Neural cell (in vitro differentiated cells): ENCODE results near the gene WDR26. TPM values are rescaled to one million over a fixed set of nuclear protein-coding genes. Genes with fewer than 3 reads are reported as not detected.

Source experiments
- H2AFZ ChIP-seq: fragments of 200-600, 300-800 bp; sonication (generic), shearing (Covaris generic); 2 replicates; pipeline ENCODE4 v1.6.0; 2014; ENCODE audit warnings: low read depth, mild to moderate bottlenecking, antibody characterized with exemption, low read length, moderate library complexity
- H3F3A ChIP-seq: fragments of 200-600 bp; shearing (Covaris generic); 2 replicates; pipeline ENCODE4 v1.6.1; 2016; ENCODE audit warnings: mild to moderate bottlenecking, moderate library complexity, mixed read lengths, antibody characterized with exemption, low read length; ENCODE audit not compliant: insufficient read depth, poor library complexity, severe bottlenecking
- H3K27ac ChIP-seq: fragments of 200-600, 300-800 bp; sonication (generic), shearing (Covaris generic); 2 replicates; pipeline ENCODE4 v1.5.1; 2014; ENCODE audit warnings: mild to moderate bottlenecking, low read length, moderate library complexity
- H3K27me3 ChIP-seq: fragments of 300-800, 200-600 bp; sonication (generic), shearing (Covaris generic); 2 replicates; pipeline ENCODE4 v1.6.0; 2014; ENCODE audit warnings: mild to moderate bottlenecking, low read depth, low read length, moderate library complexity; ENCODE audit not compliant: insufficient read depth
- H3K36me3 ChIP-seq: fragments of 300-800, 200-600 bp; sonication (generic), shearing (Covaris generic); 2 replicates; pipeline ENCODE4 v1.5.1; 2014; ENCODE audit warnings: mild to moderate bottlenecking, antibody characterized with exemption, low read length, moderate library complexity; ENCODE audit not compliant: insufficient read depth
- H3K4me2 ChIP-seq: fragments of 300-800, 200-600 bp; sonication (generic), shearing (Covaris generic); 2 replicates; pipeline ENCODE4 v1.6.0; 2014; ENCODE audit warnings: mild to moderate bottlenecking, low read length
- H3K4me3 ChIP-seq: fragments of 300-800, 200-600 bp; sonication (generic), shearing (Covaris generic); 2 replicates; pipeline ENCODE4 v1.5.1; 2014; ENCODE audit warnings: mild to moderate bottlenecking, low read length, moderate library complexity
- H3K79me2 ChIP-seq: fragments of 200-600 bp; shearing (Covaris generic); replicated peaks from 2 replicates; pipeline ENCODE4 v1.6.0; 2014; ENCODE audit warnings: mild to moderate bottlenecking, low read length, moderate library complexity; ENCODE audit not compliant: insufficient read depth
- H3K9ac ChIP-seq: fragments of 300-800, 200-600 bp; sonication (generic), shearing (Covaris generic); 2 replicates; pipeline ENCODE4 v1.6.1; 2016; ENCODE audit warnings: mild to moderate bottlenecking, low read length, mixed read lengths
- H3K9me2 ChIP-seq: fragments of 200-600 bp; shearing (Covaris generic); 2 replicates; pipeline ENCODE4 v1.6.1; 2016; ENCODE audit warnings: mild to moderate bottlenecking, low read length, mixed read lengths; ENCODE audit not compliant: insufficient read depth
- H3K9me3 ChIP-seq: fragments of 200-600, 300-800 bp; sonication (generic), shearing (Covaris generic); 2 replicates; pipeline ENCODE4 v1.6.1; 2016; ENCODE audit warnings: mild to moderate bottlenecking, mixed run types, low read length, moderate library complexity, mixed read lengths
- H4K20me1 ChIP-seq: fragments of 200-600 bp; shearing (Covaris generic); 2 replicates; pipeline ENCODE4 v1.6.1; 2016; ENCODE audit warnings: mild to moderate bottlenecking, mixed run types; ENCODE audit not compliant: insufficient read depth
- EP300 ChIP-seq: fragments of 450-650 bp; conservative IDR thresholded peaks from 2 replicates; pipeline ENCODE4 v1.6.1; 2014; ENCODE audit warnings: antibody characterized with exemption, mild to moderate bottlenecking, moderate library complexity; ENCODE audit not compliant: poor library complexity, severe bottlenecking
- EZH2 ChIP-seq: fragments of 200-600, 300-800 bp; shearing (Covaris generic), sonication (generic); IDR thresholded peaks from 2 replicates; pipeline ENCODE4 v1.6.1; 2014; ENCODE audit warnings: antibody characterized with exemption, low read length, borderline replicate concordance, mild to moderate bottlenecking; ENCODE audit not compliant: insufficient read depth, poor library complexity, severe bottlenecking
- MXI1 ChIP-seq: fragments of 450-650 bp; conservative IDR thresholded peaks from 2 replicates; pipeline ENCODE4 v1.6.1; 2014; ENCODE audit warnings: antibody characterized with exemption, mild to moderate bottlenecking; ENCODE audit not compliant: poor library complexity, severe bottlenecking
- POLR2AphosphoS5 ChIP-seq: IDR thresholded peaks from 2 replicates; pipeline ENCODE4 v1.6.1; 2012
- RAD21 ChIP-seq: fragments of 450-650 bp; conservative IDR thresholded peaks from 2 replicates; pipeline ENCODE4 v1.6.1; 2014; ENCODE audit warnings: antibody characterized with exemption, mild to moderate bottlenecking, moderate library complexity
- SMC3 ChIP-seq: fragments of 450-650 bp; conservative IDR thresholded peaks from 2 replicates; pipeline ENCODE4 v1.6.1; 2014; ENCODE audit warnings: antibody characterized with exemption, mild to moderate bottlenecking, moderate library complexity; ENCODE audit not compliant: poor library complexity
- TAF1 ChIP-seq: IDR thresholded peaks from 2 replicates; pipeline ENCODE4 v1.6.1; 2012; ENCODE audit warnings: low read depth
- polyA plus RNA-seq: library from polyadenylated mRNA; depleted of rRNA; stranded (reverse); fragments of >200 nt; gene quantifications from 2 replicates; pipeline ENCODE4 v1.2.3, GENCODE V29; 2014
- TF ChIP-seq, protein P1 (sequence below): IDR thresholded peaks from 2 replicates; pipeline ENCODE4 v1.6.1; 2012; ENCODE audit warnings: borderline replicate concordance
- TF ChIP-seq, protein P2 (sequence below): fragments of 450-650 bp; IDR thresholded peaks from 2 replicates; pipeline ENCODE4 v1.5.1; 2014; ENCODE audit warnings: antibody characterized with exemption, mild to moderate bottlenecking, moderate library complexity; ENCODE audit not compliant: poor library complexity, severe bottlenecking

The WDR26 gene
- polyA plus RNA-seq, 1 donor from 2014 or later, result 89.6 TPM

DNA sequence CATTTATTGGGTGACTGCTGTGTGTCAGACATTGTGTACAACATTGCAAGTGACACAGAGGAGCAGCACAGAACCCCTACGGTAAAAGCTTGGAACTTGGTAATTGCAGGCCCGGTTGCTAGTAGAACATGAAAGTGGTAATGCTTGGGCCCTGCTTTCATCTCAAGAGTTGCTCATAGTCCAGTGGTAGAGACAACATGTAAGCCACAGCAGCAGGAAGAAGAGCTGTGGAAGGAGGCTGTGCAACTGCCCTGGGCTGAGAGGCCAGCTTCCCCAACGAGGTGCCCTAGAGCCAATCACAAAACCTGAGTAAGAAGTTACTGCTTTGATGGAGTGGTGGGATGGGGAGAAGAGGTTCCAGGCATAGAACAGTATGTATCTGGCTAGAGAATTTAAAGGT is 59.5 kb downstream of the WDR26 start:
- Histone ChIP-seq H3K9me3 (no peaks in the 10 kb centered on the region), H3K27me3 (no peaks in the 10 kb centered on the region), H2AFZ (no peak overlapping the region), H3K4me2 (no peak overlapping the region), H3K4me3 (no peak overlapping the region), H3F3A (no peaks in the 10 kb centered on the region), H3K27ac (no peak overlapping the region), H3K79me2 (no peaks in the 10 kb centered on the region), H3K36me3 (no peaks in the 10 kb centered on the region), H3K9ac (no peak overlapping the region), H3K9me2 (no peaks in the 10 kb centered on the region), H4K20me1 (no peaks in the 10 kb centered on the region)
- TF ChIP-seq MXI1 (no peak), RAD21 (no peak), EP300 (no peak), TAF1 (no peak), EZH2 (no peak)

DNA sequence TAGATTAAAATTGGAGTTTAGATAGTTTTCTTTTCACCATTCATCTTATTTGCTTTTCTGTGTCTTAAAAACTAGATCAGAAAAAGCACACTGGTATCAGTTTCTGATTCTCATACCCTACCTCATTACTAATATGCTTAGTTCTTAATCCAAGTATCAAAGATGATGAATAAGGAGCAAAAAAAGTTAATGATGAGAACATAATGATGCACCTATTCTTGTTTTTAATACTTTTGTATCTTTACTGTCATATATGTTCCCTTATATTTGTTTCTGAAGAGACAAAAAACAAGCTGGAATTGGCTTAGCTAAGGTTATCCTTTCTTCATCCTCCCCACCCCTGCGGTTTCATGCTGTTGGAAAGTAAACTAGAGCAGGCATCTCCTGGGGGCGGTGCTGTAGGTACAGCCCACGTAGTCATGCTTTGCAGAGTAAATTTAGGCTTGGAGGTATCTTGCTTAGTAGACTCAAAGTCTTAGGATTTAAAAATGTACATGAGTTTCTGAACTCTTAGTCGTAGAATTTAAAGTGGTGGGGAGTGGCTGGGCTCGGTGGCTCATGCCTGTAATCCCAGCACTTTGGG is 61.5 kb downstream of the WDR26 start:
- Histone ChIP-seq H3K4me3 (no peak overlapping the region), H3K36me3 (no peaks in the 10 kb centered on the region), H3K27me3 (no peaks in the 10 kb centered on the region), H2AFZ (no peak overlapping the region), H3K9me2 (no peaks in the 10 kb centered on the region), H3K79me2 (no peaks in the 10 kb centered on the region), H3F3A (no peaks in the 10 kb centered on the region), H4K20me1 (no peaks in the 10 kb centered on the region), H3K4me2 (no peak overlapping the region), H3K9me3 (no peaks in the 10 kb centered on the region), H3K9ac (no peak overlapping the region), H3K27ac (no peak overlapping the region)
- TF ChIP-seq, protein P1, sequence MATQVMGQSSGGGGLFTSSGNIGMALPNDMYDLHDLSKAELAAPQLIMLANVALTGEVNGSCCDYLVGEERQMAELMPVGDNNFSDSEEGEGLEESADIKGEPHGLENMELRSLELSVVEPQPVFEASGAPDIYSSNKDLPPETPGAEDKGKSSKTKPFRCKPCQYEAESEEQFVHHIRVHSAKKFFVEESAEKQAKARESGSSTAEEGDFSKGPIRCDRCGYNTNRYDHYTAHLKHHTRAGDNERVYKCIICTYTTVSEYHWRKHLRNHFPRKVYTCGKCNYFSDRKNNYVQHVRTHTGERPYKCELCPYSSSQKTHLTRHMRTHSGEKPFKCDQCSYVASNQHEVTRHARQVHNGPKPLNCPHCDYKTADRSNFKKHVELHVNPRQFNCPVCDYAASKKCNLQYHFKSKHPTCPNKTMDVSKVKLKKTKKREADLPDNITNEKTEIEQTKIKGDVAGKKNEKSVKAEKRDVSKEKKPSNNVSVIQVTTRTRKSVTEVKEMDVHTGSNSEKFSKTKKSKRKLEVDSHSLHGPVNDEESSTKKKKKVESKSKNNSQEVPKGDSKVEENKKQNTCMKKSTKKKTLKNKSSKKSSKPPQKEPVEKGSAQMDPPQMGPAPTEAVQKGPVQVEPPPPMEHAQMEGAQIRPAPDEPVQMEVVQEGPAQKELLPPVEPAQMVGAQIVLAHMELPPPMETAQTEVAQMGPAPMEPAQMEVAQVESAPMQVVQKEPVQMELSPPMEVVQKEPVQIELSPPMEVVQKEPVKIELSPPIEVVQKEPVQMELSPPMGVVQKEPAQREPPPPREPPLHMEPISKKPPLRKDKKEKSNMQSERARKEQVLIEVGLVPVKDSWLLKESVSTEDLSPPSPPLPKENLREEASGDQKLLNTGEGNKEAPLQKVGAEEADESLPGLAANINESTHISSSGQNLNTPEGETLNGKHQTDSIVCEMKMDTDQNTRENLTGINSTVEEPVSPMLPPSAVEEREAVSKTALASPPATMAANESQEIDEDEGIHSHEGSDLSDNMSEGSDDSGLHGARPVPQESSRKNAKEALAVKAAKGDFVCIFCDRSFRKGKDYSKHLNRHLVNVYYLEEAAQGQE, result no peak
- TF ChIP-seq TAF1 (no peak), MXI1 (no peak), EZH2 (no peak), SMC3 (no peak), EP300 (no peak), POLR2AphosphoS5 (no peak), RAD21 (no peak)
- TF ChIP-seq, protein P2, sequence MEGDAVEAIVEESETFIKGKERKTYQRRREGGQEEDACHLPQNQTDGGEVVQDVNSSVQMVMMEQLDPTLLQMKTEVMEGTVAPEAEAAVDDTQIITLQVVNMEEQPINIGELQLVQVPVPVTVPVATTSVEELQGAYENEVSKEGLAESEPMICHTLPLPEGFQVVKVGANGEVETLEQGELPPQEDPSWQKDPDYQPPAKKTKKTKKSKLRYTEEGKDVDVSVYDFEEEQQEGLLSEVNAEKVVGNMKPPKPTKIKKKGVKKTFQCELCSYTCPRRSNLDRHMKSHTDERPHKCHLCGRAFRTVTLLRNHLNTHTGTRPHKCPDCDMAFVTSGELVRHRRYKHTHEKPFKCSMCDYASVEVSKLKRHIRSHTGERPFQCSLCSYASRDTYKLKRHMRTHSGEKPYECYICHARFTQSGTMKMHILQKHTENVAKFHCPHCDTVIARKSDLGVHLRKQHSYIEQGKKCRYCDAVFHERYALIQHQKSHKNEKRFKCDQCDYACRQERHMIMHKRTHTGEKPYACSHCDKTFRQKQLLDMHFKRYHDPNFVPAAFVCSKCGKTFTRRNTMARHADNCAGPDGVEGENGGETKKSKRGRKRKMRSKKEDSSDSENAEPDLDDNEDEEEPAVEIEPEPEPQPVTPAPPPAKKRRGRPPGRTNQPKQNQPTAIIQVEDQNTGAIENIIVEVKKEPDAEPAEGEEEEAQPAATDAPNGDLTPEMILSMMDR, result no peak
